Stimulated activated CD8-positive, alpha-beta memory T cell treated with anti-CD3 and anti-CD28 coated beads, Interleukin-4, amount 100 ng/mL, for 24 hours (primary cell): ENCODE data around the gene B3GALT4.
A peak's percentile ranks its signal among the peaks of the same experiment; 100 is the strongest.
"Not testable (repeated sequence)": the region's sequence is repeated elsewhere in the genome, so short reads cannot be mapped to it uniquely, and the experiment has no call there.

Source experiments
- DNase-seq: peaks from one replicate; pipeline ENCODE4 v3.0.0-alpha.2; 2020; ENCODE audit warnings: low read depth

The B3GALT4 gene, protein sequence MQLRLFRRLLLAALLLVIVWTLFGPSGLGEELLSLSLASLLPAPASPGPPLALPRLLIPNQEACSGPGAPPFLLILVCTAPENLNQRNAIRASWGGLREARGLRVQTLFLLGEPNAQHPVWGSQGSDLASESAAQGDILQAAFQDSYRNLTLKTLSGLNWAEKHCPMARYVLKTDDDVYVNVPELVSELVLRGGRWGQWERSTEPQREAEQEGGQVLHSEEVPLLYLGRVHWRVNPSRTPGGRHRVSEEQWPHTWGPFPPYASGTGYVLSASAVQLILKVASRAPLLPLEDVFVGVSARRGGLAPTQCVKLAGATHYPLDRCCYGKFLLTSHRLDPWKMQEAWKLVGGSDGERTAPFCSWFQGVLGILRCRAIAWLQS

DNA sequence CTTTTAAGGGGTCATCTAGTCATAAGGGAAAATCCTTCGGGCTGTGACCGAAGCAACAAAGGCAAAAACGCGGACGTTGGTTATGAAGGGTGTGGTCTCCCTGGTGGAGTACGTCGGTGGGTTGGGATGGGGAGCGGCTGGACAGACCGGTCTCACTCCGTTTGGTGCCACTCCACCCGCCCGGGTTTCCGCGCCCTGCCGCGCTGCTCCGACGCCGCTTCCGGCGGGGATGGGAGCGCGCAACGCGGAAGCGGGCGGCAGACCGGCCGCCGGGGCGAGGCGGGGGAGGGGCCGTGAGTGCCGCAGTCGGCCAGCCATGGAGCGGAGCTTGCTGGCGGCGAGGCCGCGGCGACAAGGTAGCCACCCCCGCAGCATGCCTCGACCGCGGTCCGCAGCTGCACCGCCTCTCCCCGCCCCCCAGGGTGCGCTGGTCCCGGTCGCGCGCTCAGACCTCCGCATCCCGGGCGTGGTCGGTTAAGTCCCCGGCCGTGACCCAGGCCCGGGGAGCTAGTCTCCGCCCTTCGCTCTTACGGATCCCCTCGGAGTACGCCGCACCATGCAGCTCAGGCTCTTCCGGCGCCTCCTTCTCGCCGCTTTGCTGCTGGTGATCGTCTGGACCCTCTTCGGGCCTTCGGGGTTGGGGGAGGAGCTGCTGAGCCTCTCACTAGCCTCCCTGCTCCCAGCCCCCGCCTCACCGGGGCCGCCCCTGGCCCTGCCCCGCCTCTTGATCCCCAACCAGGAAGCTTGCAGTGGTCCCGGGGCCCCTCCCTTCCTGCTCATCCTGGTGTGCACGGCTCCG is at the start of gene B3GALT4:
Gene B3GALT4 (plus strand): TSS at position 260 of the 799 bp plus-strand sequence. CDS start 297 bp downstream, at position 557.
- DNase-seq = peak; percentile 72

- DNase-seq = no peak
These were observed 41.7 kb upstream of the B3GALT4 start for GRCh38 chr6:33235221-33235634.

DNA sequence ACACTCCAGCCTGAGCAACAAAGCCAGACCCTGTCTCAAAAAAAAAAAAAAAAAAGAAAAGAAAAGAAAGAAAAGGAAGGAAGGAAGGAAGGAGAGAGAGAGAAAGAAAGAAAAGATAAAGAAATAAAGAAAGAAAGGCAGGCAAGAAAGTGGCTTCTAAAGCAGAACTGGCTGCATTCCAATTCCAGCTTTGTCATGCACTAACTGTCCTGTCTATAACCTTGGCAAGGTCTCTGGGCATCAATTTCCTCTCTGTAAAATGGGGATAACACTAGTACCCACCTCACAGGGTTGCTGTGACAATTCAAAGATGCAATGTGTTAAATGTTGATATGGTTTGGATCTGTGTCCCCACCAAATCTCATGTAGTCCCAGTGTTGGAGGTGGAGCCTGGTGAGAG is 40.6 kb upstream of the B3GALT4 start:
- no peak for DNase-seq

DNA sequence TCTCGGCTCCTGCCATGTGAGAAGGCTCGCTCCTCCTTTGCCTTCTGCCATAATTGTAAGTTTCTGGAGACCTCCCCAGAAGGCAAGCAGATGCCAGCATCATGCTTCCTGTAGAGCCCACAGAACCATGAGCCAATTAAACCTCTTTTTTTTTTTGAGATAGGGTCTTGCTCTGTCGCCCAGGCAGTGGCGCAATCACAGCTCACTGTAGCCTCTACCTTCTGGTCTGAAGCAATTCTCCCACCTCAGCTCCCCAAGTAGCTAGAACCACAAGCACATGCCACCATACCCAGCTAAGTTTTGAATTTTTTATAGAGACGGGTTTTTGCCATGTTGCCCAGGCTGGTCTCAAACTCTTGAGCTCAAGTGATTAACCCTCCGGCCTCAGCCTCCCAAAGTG is 40.1 kb upstream of the B3GALT4 start:
- no peak for DNase-seq

DNA sequence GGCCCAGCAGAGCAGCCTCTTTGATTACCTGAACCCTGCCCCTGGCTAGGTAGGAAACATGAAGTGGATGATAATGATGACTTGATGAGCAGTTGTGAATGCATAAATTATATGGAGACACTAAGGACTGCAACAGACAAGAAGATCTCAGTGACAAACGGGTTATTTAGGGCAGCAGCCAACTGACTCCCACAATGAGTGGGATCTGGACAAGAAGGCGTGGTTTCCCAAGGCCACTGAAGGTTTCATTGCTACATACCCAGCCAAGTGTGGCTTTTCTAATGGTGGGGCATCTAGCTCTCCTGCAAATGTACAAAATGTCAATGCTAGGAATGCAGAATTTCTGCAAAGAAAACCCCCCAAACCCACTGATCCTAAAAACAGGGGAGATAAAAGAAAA is 39.2 kb upstream of the B3GALT4 start:
- DNase-seq = no peak

DNA sequence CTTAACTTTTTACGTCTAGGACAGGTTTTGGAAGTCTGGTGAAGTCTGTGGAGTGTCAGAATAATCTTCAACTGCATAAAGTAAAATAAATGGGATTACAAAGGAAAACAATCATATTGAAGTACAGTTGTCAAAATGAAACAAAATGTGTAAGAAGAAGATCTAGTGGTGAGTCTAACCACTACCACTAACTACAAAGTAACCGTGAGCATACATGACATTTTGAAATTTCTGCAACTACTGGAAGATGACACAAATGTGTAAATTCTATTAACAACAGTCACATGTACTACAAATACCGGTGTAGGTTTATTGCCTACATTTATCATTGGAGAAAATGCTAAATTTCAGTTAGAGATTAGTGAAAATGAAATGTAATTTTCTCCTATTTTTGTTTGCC is 35.0 kb upstream of the B3GALT4 start:
- DNase-seq = no peak

GRCh38 chr6:33243476-33243875 is 33.4 kb upstream of the B3GALT4 start:
- DNase-seq = no peak

DNA sequence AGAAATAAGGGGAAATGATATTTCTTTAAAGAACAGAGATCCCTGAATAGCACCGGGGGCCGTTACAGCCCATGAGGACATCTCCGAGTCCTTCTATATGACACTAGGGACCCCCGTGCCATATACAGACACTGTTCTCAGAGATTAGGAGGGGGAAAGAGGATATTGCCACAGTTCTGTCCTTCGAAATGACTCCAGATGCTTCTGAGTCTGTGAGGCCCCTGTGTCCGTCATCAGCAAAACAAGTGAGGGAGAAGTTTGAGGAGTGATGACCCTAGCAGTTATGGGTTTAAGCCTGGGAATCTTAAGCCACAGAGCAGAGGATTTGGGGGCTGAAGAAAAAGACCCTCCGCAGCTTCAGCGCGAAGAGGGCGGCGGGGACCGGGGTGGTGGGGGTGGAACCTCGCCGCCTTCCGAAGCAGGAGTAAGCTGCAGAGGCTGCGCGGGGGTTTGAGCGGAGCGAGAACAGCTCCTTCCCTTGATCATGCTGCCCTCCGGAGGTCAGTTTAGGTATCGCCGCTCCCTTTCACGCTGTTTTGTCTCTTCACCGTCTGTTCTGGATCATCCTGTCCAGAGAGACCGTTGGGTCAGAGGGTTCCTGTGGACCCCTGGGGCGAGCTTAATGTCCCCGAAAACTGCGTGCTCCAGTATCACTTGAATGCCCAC is 28.8 kb upstream of the B3GALT4 start:
- peak; percentile 86 for DNase-seq

- DNase-seq = no peak
These were observed 28.3 kb upstream of the B3GALT4 start for GRCh38 chr6:33248643-33248931.

GRCh38 chr6:33248932-33249731 is 27.8 kb upstream of the B3GALT4 start:
- peak; percentile 93 for DNase-seq

GRCh38 chr6:33249732-33250630 is 26.9 kb upstream of the B3GALT4 start:
- DNase-seq = no peak

GRCh38 chr6:33250731-33251130 is 26.2 kb upstream of the B3GALT4 start:
- no peak for DNase-seq

GRCh38 chr6:33251395-33252012 is 25.4 kb upstream of the B3GALT4 start:
- DNase-seq = no peak

- DNase-seq = no peak
These were observed 24.2 kb upstream of the B3GALT4 start for GRCh38 chr6:33252759-33253158.

DNA sequence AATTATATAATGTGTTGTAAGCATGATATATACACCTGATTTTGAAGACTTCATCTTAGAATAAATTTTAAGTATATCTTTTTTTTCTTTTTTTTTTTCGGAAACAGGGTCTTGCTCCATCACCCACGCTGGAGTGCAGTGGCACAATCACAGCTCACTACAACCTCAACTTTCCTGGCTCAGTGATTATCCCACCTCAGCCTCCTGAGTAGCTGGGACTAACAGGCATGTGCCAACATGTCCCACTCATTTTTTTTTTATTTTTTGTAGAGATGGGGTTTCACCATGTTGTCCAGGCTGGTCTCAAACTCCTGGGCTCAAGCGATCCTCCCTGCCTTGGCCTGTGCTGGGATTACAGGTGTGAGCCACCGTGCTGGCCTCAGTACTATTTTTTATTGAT is 22.3 kb upstream of the B3GALT4 start:
- DNase-seq = no peak

DNA sequence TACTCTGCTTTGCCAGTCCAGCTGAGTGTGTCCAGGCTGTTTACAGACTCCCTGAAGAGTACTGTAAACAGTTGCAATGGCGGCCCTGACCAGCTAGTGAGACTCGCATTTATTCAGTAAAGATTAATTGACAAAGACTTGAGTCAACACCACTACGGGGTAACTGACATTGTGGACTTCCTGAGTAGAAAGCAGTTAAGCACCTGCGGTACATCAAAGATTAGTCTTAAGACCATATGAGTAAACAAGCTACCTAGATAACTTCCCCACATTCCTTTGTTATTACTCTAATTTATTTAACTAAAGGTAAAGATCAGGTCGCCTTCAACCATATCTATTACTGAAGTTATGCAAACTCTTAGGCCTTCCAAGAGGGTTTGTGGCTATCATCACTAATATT is 17.9 kb upstream of the B3GALT4 start:
- no peak for DNase-seq

DNA sequence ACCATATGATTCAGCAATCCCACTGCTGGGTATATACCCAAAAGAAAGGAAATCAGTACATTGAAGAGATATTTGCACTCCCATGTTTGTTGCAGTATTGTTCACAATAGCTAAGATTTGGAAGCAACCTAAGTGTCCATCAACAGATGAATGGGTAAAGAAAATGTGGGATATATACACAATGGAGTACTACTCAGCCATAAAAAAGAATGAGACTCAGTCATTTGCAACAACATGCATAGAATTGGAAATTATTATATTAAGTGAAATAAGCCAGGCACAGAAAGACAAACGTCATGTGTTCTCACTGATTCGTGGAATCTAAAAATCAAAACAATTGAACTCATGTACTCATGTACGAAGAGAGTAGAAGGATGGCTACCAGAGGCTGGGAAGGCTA is 14.4 kb upstream of the B3GALT4 start:
- DNase-seq = not testable (repeated sequence)

GRCh38 chr6:33264015-33264414 is 12.9 kb upstream of the B3GALT4 start:
- no peak for DNase-seq

- DNase-seq = no peak
These were observed 5.8 kb upstream of the B3GALT4 start for GRCh38 chr6:33271117-33271467.

- DNase-seq = peak; percentile 77
These were observed 5.3 kb upstream of the B3GALT4 start, which contains the start of the genes RPS18 and VPS52 for GRCh38 chr6:33271468-33272274. Gene RPS18, plus strand, starts transcription at chr6:33272075. Its CDS starts 45 bp downstream, at chr6:33272120. Gene VPS52, minus strand, starts transcription at chr6:33271876. Its CDS starts 201 bp downstream, at chr6:33271675.
